ENCODE data around the gene MAP2K5.
A peak's percentile ranks its signal among the peaks of the same experiment; 100 is the strongest.

MAP2K5 gene

DNA sequence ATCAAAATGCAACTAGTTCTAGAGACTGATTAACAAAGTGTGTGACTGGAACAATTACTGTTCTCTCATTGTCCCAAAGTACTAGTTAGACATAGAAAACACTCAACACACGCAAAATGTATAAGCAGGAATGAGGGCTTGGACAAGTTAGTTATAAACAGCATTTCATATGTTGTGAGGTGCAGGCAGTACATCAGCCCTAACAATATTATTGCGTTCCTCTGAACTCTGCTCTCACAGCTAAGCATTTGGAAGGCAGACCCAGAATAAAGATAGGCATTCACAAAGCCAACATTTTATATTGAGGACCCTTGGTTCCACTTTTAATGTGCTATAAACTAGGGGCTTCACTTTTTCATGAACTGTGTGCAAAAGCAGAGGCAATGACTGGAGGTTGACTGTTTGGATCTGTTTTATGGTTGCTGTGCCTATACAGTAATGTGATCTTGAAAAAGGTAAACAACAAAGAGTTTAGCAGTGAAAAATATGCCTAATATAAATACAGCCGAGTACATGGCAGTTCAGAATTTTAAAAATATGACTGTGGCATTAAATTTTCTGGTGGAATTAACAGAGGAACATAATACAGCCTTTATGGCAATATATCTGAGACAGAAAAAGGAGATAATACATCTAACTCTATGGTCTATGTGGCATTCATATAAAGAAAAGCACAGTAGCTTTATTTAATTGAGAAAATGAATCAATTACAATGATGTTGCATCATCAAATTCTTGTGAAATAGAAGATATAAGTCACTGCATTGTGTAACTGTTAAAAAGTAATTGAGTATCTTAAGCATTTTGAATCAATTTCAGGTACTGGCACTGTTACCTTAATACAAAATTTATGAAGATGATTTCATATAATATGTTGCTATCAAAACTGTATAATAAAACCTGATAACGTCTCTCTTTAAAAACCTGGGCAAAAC lies 202.8 kb downstream of the MAP2K5 start:
- Histone ChIP-seq H3F3A (ENCODE audit: low read depth) (peaks cover 3% of the 10 kb centered on the region; the same call in 1 of the 2 replicates), H3K4me2 (ENCODE audit: low read depth, low read length, poor library complexity, severe bottlenecking) (peak overlapping the region; percentile 39), H3K4me3 (ENCODE audit: low read length, poor library complexity, severe bottlenecking) (no peak overlapping the region)

DNA sequence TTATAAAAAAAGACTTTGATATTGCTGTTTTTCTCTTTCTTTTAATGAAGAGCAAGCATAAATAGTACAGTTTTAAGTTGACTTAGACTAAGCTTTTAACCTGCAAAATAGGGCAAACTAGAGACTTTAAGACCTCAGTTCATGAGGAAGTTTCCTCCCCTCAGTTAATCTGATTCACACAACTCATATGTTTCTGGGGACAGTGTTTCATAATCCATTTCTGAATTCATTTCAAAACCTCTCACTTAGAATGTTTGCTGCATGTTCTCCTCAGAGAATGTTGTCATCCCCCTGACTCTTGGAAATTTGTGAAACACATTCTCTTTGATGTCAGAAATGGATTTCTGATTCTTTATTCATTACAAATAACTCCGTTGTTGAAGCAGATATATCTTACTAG lies 203.5 kb downstream of the MAP2K5 start:
- Histone ChIP-seq H3K4me2 (ENCODE audit: low read depth, low read length, poor library complexity, severe bottlenecking) (peak overlapping the region; percentile 25), H3K79me2 (ENCODE audit: insufficient read depth, low read length) (no peaks in the 10 kb centered on the region), H3K27me3 (ENCODE audit: insufficient read depth, low read length, poor library complexity, severe bottlenecking) (no peaks in the 10 kb centered on the region), H3K4me1 (ENCODE audit: insufficient read depth, low read length, poor library complexity, severe bottlenecking) (peaks cover 59% of the 10 kb centered on the region), H3K9me2 (replicated peaks; ENCODE audit: low read depth, low read length) (no peaks in the 10 kb centered on the region), H3F3A (ENCODE audit: low read depth) (peaks cover 3% of the 10 kb centered on the region; the same call in 1 of the 2 replicates), H4K20me1 (ENCODE audit: insufficient read depth, low read length, poor library complexity, severe bottlenecking) (no peaks in the 10 kb centered on the region), H3K9ac (ENCODE audit: low read depth, low read length, poor library complexity, severe bottlenecking) (no peak overlapping the region), H3K36me3 (ENCODE audit: insufficient read depth, low read length) (no peaks in the 10 kb centered on the region; the same call in 1 of the 2 replicates), H3K4me3 (ENCODE audit: low read length, poor library complexity, severe bottlenecking) (no peak overlapping the region), H2AFZ (ENCODE audit: low read length) (no peak overlapping the region), H3K9me3 (ENCODE audit: insufficient read depth, low read depth, low read length) (no peaks in the 10 kb centered on the region)
- TF ChIP-seq, protein P1, sequence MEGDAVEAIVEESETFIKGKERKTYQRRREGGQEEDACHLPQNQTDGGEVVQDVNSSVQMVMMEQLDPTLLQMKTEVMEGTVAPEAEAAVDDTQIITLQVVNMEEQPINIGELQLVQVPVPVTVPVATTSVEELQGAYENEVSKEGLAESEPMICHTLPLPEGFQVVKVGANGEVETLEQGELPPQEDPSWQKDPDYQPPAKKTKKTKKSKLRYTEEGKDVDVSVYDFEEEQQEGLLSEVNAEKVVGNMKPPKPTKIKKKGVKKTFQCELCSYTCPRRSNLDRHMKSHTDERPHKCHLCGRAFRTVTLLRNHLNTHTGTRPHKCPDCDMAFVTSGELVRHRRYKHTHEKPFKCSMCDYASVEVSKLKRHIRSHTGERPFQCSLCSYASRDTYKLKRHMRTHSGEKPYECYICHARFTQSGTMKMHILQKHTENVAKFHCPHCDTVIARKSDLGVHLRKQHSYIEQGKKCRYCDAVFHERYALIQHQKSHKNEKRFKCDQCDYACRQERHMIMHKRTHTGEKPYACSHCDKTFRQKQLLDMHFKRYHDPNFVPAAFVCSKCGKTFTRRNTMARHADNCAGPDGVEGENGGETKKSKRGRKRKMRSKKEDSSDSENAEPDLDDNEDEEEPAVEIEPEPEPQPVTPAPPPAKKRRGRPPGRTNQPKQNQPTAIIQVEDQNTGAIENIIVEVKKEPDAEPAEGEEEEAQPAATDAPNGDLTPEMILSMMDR (conservative IDR thresholded peaks at IDR 0.05; ENCODE audit: low read length), result no peak
- TF ChIP-seq EZH2phosphoT487 (IDR thresholded peaks at IDR 0.05; ENCODE audit: borderline replicate concordance), result no peak

More for the DNA sequence above, 202.8 kb downstream of the MAP2K5 start:
- Histone ChIP-seq H2AFZ (ENCODE audit: low read length) (no peak overlapping the region), H3K9ac (ENCODE audit: low read depth, low read length, poor library complexity, severe bottlenecking) (no peak overlapping the region), H3K36me3 (ENCODE audit: insufficient read depth, low read length) (no peaks in the 10 kb centered on the region; the same call in 1 of the 2 replicates), H3K9me3 (ENCODE audit: insufficient read depth, low read depth, low read length) (no peaks in the 10 kb centered on the region), H4K20me1 (ENCODE audit: insufficient read depth, low read length, poor library complexity, severe bottlenecking) (no peaks in the 10 kb centered on the region), H3K79me2 (ENCODE audit: insufficient read depth, low read length) (no peaks in the 10 kb centered on the region), H3K9me2 (replicated peaks; ENCODE audit: low read depth, low read length) (no peaks in the 10 kb centered on the region), H3K27me3 (ENCODE audit: insufficient read depth, low read length, poor library complexity, severe bottlenecking) (no peaks in the 10 kb centered on the region), H3K4me1 (ENCODE audit: insufficient read depth, low read length, poor library complexity, severe bottlenecking) (peaks cover 60% of the 10 kb centered on the region)
- TF ChIP-seq EZH2phosphoT487 (IDR thresholded peaks at IDR 0.05; ENCODE audit: borderline replicate concordance), result no peak
- TF ChIP-seq, protein P1 (conservative IDR thresholded peaks at IDR 0.05; ENCODE audit: low read length), result no peak

DNA sequence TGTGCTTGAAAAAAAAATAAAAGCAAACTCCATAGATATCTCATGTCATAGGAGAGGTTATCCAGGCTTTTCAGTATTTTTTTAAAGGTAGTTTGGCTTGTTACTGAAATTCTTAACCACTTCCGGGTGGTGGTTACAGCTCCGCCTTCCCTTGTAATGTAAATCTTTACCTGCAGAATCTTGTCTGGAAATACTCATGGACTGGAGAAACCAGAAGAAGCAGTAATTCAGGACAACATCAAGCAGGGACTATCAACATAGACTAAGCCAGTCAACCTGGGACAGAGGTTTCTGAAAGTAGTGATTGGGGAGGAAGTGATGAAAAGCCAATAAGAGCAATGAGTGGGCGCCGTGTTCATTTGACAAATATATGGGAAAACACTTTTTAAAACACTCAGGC lies 203.9 kb downstream of the MAP2K5 start:
- Histone ChIP-seq H3K4me1 (ENCODE audit: insufficient read depth, low read length, poor library complexity, severe bottlenecking) (peaks cover 54% of the 10 kb centered on the region), H2AFZ (ENCODE audit: low read length) (no peak overlapping the region), H3K9ac (ENCODE audit: low read depth, low read length, poor library complexity, severe bottlenecking) (no peak overlapping the region), H3K79me2 (ENCODE audit: insufficient read depth, low read length) (no peaks in the 10 kb centered on the region), H3K4me2 (ENCODE audit: low read depth, low read length, poor library complexity, severe bottlenecking) (peak overlapping the region; percentile 25), H3K36me3 (ENCODE audit: insufficient read depth, low read length) (no peaks in the 10 kb centered on the region; the same call in 1 of the 2 replicates), H3K4me3 (ENCODE audit: low read length, poor library complexity, severe bottlenecking) (no peak overlapping the region), H3K9me3 (ENCODE audit: insufficient read depth, low read depth, low read length) (no peaks in the 10 kb centered on the region), H4K20me1 (ENCODE audit: insufficient read depth, low read length, poor library complexity, severe bottlenecking) (no peaks in the 10 kb centered on the region), H3F3A (ENCODE audit: low read depth) (peaks cover 2% of the 10 kb centered on the region; the same call in 1 of the 2 replicates), H3K27me3 (ENCODE audit: insufficient read depth, low read length, poor library complexity, severe bottlenecking) (no peaks in the 10 kb centered on the region), H3K9me2 (replicated peaks; ENCODE audit: low read depth, low read length) (no peaks in the 10 kb centered on the region)
- TF ChIP-seq, protein P1 (conservative IDR thresholded peaks at IDR 0.05; ENCODE audit: low read length), result no peak
